C4-2B (cell line): Measurements from ENCODE around the gene CSPG5.

Source experiments
- CTCF ChIP-seq: fragments of 450-650 bp; conservative IDR thresholded peaks from 2 replicates; pipeline ENCODE4 v1.5.1; 2017; ENCODE audit warnings: mild to moderate bottlenecking
- ZFX ChIP-seq: fragments of 450-650 bp; IDR thresholded peaks from 2 replicates; pipeline ENCODE4 v1.6.1; 2017

GRCh38 chr3:47536221-47536891 lies 42.3 kb downstream of the CSPG5 start:
- no peak for TF ChIP-seq CTCF
- TF ChIP-seq ZFX: no peak
